ENCODE results near the gene BAZ2B.
"Not testable (repeated sequence)": the region's sequence is repeated elsewhere in the genome, so short reads cannot be mapped to it uniquely, and the experiment has no call there.

The BAZ2B gene

DNA sequence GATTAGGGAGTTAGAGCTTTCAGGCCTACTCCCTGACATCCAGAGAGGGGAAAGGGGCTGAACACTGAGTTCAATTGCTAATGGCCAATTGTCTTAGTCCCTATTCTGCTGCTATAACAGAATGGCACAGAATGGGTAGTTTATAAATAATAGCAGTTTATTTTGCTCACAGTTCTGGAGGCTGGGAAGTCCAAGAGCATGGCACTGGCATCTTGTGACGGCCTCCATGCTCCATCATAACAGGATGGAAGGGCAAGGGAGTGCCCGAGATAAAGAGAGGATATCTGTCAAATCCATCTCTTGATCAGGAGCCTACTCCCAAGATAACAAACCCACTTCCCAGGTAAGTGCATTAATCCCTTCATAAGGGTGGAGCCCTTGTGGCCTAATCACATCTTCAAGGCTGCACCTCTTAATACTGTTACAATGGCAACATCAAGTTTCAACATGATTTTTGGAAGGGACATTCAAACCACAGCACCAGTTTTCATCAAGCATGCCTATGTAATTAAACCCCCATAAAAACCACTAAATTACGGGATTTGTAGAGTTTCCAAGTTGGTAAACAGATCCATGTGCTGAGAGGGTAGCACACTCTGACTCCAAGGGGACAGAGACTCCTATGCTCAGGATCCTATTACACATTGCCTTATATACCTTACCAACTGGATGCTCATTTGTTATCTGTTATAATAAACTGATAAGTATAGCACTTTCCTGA, 44.6 kb downstream of the BAZ2B start:
- no peak for DNase-seq

DNA sequence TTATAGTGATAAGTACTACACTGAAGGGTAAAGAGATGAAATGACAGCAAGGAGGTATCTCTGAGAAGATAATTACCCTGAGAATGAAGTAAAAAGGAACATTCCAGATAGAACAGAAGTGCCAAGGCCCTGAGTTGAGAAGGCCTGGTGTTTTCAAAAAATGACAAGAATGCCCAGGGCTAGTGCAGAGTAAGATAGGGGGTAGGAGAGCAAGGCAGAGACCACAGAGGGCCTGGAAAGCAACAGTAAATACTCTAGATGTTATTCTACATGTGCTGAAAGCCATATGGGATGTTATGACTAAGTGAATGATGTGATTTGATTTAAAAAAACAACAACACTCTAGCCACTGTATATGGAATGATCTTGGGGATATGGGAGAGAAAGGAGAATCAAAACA, 52.3 kb downstream of the BAZ2B start:
- no peak for DNase-seq

DNA sequence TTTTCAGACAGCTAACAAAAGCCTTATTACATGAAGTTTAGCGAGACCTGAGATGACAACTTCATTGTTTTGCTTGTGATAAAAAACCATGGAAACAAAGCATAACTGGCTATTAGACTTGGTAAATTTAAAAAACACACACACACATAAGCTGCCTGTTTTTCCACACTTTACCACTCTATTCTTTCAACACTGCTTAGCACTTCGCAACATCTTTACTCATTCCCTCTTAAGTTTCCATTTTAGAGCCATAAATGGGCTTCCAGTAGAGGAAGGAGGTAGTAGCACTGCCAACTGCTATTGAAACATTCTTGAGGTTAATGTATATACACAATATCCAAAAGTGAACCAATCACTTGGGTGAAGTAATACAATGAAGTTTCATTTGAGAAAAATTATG, 54.1 kb downstream of the BAZ2B start:
- no peak for DNase-seq

DNA sequence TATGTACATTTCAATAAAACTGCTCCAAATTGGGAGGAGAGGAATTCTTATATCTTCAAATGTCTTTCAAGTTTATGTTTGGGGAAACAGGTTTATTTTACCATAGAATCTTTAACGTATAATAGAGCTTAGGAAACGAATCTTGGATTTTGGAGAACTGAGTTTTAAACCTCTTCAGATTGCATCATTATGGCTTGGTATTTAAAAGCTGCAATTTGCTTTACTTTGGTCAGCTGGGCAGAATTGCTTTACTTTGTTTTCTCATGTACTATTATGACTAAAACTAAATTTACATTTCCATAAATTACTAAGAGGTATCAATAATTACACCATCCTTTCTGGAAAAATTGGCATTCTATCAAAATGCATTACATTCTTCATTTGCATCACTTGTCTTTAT, 54.6 kb downstream of the BAZ2B start:
- no peak for DNase-seq

DNA sequence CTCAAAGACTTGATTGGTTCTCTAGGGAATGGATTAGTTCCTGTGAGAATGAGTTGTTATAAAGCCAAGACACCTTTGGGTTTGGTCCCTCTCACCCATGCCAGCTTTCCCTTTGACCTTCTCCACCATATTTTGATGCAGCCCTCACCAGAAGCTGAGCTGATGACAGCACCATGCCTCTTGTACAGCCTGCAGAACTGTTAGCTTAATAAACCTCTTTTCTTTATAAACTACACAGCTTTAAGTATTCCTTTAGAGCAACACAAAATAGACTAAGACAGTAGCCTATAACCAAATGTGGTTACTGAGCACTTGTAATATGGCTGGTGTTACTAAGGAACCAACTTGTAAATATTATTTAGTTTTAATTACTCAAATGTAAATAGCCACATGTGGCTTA, 55.1 kb downstream of the BAZ2B start:
- no peak for DNase-seq

DNA sequence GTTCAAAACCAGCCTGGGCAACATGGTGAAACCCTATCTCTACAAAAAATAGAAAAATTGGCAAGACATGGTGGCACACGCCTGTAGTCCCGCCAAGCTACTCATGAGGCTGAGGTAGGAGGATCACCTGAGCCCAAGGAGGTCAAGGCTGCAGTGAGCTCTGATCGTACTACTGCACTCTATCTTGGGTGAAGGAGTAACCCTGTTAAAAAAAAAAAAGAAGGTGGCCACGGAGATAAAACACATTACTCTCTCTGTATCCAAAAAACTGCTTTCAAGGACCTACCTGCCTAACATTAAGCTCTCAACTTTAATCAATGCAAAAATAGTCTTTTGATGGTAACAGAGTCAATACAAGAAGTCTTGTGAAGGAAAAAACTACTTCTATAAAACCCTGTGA, 57.3 kb downstream of the BAZ2B start:
- DNase-seq = no peak

DNA sequence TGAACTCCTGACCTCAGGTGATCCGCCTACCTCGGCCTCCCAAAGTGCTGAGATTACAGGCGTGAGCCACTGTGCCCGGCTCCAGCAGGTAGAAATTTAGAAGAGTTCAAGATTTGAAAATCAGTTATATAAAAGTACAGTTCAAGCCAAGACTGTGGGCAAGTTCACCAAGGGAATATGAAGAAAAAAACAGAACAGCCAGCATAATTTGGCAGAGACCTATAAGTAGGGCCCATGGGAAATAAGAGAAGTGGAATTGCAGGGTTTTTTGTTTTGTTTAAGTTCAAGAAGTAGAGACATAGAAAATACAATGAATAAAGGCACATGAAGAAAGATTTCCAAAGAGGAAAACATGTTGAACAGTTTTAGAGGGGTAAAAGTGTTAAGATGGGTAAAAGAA, 57.9 kb downstream of the BAZ2B start:
- DNase-seq = no peak

DNA sequence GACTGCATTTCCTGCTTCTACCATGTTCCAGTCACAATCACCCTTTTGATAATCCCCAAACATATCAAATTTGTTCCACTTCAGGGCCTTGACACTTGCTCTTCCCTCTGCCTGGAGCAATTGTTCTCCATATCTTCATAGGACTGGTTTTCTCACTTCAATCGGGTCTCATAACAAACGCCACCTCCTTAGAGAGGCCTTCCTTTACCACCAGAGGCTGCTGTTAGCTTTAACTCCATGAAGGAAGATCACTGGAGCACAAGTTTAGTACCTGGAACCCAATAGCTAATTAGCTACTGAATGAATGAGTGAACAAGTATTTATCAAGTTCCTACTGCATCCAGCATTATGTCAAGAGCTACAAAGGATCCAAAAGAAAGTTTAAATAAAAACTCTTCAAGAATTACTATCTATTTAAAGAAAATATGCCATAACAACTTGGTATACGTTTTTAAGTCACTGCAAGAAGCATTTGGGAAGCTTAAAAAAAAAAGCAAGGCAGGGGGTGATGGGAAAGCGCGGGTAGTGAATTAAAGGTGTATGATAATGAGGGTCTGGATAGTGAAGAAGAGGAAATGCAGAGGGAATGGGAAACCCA, 58.8 kb downstream of the BAZ2B start:
- DNase-seq = no peak

DNA sequence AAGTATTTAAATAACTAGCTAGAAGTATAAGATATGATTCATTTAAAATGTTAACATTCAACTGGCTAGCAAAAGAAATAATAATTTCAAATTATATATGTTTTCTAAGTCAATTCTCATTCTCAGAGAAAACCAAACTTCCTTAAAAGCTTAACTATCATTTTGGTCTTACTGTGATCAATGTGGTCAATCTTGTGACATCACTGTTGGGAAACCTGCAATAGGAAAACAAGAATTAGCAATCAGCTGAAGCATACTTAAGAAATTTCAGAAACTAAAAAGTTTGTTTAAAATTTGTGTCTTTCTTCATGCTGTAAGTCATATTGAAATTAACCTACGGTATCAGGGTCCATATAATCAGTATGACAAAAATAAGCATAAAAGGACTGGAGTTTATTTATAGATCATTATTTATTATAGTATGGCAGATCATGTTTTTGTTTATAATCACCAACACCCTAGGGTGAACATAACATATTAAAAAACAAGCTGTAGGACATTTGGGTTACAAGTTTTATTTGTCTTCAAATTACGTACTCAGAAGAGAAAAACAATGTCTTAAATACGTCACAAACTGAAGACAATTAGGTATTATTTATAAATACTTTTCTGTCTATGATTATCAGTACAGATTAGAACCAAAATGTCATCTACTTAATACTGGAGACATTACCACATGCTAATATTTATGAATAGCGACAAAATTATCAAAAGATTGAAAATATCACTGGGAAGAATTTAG, 60.5 kb downstream of the BAZ2B start:
- no peak for DNase-seq

DNA sequence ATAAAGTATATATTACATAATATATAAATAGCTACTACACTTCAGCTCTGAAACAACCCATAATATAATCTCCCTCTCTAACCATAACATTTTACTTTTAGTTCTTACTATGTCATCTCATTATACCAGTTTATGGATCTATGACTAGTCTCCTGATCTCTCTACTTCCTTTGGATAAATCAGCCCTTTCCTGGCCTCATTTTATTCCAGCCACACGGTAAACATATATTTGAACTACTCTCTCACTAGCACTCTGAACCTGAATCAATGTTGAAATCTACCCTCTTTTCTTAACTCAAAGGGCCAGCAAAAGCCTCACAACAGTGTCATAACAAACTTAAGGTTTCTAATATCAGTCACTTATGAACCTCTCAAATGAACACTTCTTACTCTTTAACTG, 62.6 kb downstream of the BAZ2B start:
- no peak for DNase-seq

DNA sequence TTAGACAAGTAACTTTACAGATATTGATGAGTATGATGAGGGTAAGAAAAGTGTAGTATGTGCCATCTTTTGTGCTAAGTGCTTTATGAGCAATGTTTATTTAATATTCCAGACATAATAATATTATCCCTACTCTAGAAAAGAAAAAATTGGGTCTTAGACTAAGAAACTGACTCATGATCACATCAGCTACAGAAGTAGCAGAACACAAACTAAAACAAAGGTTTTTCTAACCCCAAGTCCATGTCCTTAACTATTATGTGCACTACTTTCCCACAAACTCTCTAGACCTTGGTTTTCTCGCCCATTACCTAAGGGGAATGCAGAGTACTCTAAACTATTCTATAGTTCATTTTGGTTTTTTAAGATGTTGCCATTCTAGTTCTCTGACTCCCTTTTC, 64.5 kb downstream of the BAZ2B start:
- DNase-seq = no peak

DNA sequence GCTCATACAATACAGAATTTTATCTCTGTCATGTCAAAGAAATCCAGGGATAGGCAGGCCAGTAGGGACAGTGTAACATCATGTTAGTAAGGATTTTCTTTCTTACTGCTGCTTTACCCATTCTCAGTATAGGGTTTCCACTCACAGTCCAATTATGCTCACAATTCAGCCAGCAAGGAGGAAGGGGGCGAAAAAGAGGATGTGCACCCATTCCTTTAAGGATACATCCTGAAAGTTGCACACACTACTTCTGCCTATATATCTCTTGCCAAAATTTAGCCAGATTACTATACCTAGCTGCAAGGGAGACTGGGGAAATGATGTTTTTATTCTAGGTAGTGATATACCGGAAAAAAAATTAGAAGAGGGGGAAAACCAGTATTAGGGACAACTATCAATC, 66.1 kb downstream of the BAZ2B start:
- no peak for DNase-seq

DNA sequence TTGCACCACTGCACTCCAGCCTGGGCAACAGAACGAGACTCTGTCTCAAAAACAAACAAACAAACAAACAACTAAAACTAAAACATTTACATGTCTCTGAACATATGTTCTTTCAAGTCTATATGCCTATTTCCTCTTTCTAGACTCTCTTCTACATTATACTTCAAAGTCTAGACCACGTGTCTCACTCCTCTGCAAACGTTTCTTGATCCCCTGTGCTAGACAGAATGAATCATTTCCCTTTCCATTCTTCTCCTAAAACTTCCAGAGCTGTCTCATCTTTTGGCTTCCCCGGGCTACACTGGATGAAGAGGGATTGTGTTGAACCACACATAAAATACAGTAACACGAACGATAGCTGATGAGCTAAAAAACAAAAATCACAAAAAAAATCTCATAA, 67.1 kb downstream of the BAZ2B start:
- no peak for DNase-seq

DNA sequence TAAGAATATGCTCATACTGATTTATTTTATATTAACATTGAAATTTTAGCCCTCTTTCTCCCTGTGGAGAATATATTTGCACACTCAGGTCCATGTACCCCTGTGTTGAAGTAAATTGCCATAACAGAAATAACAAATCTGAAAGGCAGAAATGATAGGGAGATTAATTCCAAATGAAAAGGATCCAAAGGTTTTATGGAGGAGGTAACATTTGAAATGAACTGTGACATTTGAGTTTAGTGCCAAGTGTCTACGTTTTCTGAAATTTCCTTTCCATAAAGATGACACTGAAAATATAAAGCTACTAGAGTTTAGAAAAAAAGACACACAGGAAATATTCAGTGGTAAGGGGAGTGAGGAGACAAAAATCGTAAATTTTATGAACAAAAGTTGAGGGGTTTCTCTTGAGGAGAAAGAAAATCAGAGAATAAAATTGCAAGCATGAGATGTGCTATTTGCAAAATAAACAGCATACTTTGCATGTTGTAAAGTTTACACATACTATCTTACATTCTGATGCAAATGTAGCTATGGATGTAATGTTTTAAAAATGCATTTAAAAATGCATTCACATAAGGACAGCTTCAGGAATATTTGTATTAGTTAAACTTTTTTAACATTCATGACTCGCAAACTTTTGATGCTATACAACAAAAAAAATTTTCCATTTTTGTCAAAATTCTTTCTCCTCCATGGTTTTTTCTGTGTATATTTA, 69.5 kb downstream of the BAZ2B start:
- DNase-seq = no peak

DNA sequence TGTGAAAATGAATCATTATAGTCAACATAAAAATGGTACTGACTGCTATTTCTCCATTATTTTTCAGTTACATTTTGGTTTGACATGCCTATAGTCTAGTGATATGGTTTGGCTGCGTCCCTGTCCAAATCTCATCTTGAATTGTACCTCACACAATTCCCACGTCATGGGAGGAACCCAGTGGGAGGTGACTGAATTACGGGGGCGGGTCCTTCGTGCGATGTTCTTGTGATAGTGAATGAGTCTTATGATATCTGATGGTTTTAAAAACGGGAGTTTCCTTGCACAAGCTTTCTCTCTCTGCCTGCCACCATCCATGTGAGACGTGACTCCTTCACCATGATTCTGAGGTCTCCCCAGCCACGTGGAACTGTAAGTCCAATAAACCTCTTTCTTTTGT, 70.3 kb downstream of the BAZ2B start:
- DNase-seq = no peak

DNA sequence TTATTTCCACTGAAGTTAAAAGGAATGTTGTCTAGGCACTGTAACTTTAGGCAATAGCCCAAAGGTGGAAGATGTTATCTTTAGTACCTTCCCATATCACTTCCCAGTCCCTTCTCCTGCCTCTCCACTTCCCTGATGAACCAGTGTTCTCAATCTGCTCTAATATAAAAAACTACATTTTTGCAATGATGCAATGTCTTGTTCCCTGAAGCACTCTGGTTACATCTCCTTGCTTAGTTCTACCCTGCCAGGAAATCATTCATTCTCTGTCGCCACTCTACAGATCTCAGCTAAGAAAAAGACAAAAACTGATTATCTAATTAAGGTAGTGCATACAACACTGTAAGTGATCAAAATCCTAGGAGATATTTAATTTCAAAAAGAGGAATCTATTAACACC, 71.3 kb downstream of the BAZ2B start:
- no peak for DNase-seq

DNA sequence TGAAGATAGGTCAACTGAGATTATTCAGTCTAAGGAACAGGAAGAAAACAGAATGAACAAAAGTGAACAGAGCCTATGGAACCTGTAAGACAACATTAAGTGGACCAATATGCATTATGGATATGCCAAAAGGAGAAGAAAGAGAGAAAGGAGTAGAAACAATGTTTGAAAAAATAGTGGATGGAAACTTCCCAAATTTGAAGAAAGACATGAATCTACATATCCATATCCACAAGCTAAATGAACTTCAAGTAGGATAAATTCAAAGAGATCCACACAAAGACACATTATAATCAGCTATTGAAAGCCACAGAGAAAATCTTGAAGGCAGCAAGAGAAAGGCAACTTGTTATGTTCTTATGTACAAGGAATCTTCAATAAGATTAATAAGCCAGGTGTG, 74.2 kb downstream of the BAZ2B start:
- DNase-seq = no peak

DNA sequence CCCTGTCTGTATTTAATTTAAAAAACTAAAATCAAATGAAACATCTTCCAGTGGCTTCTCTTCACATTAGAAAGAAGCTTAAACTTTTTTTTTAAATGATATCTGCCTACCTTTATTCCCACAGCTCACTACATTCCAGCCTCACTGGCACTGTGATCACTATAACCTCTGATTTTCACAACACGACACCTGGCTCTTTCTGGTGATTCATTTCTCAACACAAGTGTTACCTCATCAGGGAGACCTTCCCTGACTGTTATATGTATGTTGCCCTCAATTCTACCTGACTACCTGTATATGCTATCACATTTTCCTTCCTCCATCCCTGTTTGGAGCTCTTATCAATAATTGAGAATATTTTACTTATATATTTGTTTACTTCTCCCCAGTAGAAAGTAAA, 76.6 kb downstream of the BAZ2B start:
- DNase-seq = no peak

DNA sequence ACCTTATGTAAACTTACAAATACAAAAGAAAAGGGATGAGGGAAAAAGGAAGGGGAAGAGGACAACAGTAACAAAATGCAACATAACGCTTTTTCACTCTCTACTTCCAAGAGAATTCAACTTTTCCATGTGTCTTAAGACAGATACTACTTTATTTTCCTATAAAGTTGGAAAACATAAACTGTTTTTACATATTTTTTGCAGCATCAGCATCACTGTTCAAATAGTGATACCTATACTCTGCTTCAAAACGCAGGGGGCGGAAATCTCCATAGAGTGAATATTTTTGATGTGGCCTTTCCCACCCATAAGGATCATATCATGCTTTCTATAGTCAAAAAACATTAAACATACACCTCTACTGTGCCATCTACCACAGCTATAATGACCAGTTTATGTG, 77.5 kb downstream of the BAZ2B start:
- no peak for DNase-seq

DNA sequence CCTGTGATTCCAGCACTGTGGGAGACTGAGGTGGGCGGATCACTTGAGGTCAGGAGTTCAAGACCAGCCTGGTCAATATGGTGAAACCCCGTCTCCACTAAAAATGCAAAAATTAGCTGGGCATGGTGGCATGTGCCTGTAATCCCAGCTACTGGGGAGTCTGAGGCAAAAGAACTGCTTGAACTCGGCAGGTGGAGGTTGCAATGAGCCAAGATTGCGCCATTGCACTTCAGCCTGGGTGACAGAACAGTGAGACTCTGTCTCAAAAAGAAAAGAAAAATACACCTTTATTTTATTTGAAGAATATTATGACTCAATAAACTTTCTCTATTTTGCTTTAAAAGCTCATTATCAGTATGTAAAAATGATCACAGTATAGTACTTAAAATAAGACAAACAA, 81.1 kb downstream of the BAZ2B start:
- not testable (repeated sequence) for DNase-seq

DNA sequence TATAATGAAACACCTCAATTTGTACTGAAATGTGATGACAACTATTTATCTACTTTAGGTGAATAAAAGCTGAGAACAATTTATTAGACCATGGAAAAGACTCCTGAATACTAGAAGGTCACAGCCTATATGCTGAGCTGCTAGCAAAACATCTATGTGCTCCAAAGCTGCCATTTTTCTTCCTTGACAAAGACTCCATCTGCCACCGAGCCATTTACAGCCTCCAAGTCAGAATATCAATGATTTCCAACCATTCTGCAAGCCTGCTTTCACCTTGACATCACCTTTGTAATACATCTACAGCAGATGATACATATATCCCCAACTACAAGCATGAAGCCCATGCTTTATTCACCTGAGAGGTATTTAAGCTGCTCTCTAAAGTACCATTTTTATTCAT, 84.9 kb downstream of the BAZ2B start:
- DNase-seq = no peak

DNA sequence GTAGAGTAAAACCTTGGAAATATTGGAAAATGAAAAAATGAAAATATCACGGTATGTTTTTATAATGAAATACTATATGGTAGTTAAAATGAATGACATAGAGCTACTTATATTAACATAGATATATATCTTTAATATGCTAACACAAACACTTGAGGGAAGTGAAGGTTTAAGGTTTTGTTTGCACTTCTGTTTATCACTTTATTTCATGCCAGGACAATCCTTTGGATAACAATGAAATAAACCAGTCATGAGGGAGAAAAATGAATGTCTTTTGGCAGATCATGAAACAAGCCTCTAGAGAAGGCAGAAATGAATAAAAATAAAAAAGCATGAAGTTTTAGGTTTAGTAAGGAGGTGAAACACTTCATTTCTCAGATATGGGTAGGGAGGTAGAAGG, 89.9 kb downstream of the BAZ2B start:
- DNase-seq = no peak

DNA sequence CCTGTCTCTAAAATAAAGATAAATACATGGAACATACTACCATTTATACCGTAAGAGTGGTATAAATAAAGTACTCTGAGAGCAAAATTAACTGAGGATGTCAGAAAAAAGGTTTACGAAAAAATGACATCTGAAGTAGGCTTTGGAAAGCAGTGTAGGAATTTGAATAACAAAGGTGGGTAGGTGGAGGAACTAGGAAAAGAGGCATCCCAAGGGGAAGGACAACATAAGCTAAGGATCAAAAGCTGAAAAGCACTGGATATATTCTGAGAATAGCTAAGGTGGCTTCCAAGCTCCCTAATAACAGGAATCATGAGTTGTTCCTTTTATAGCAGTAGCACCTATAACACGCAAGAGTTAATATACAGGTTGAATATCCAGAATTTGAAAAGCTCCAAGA, 91.3 kb downstream of the BAZ2B start:
- no peak for DNase-seq

DNA sequence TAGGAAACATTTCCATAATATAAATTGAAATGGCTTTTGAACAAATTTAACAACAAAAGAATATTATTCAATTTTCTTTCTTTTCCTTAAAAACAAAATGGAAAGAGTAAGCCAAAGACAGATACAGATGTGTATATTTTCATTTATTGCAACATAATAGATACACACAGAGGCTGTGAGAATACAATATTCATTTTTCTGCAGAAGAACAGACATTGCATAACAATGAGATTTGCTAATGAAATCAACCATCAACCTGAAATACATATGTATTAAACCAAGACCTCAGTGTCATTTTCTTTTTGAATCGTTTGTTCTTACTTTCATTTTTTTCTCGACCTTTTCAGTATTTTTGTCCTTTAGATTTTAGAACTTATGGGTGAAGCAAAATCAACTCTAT, 95.1 kb downstream of the BAZ2B start:
- no peak for DNase-seq
